ENCODE results near the gene SLC34A1.
"Not testable (repeated sequence)": the region's sequence is repeated elsewhere in the genome, so short reads cannot be mapped to it uniquely, and the experiment has no call there.

Gene SLC34A1

GRCh38 chr5:177369645-177370440 is 14.4 kb upstream of the SLC34A1 start:
- DNase-seq: no peak

- peak; percentile 72 for DNase-seq
Observed at GRCh38 chr5:177370488-177371119, 13.6 kb upstream of the SLC34A1 start.

DNA sequence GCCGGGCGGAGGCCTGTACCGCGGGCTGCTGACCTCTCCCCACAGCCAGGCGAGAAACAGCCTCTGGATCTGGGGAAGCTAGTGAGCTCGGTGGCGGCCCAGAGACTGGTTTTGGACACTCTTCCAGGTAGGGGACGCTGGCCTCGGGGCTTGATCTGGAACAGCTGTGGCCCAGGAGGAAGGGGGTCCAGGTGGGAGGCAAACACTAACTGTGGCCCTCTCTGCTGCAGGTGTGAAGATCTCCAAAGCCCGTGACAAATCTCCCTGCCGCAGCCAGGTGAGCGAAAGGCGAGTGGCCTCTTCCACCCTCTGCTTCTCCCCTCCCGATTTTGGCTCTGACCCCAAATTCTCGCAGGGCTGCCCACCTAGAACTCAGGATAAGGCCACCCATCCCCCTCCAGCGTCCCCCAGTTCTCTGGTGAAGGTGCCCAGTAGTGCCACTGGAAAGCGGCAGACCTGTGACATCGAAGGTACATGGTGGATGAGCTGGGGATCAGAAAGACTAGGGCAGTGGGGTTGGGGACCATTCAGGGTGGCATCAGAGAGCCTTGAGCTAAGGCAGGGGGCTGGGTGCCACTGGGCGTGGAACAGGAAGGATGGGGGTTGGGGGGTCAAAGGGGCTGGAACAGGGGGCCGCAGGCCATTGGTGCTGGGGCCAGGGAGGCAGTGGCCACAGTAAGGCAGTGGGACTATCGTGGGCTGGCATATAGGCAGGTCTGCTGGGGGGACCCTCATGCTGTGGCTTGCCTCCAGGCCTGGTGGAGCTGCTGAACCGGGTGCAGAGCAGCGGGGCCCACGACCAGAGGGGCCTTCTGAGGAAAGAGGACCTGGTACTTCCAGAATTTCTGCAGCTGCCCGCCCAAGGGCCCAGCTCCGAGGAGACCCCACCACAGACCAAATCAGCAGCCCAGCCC is 12.9 kb upstream of the SLC34A1 start:
- no peak for DNase-seq

GRCh38 chr5:177372034-177372896 is 12.0 kb upstream of the SLC34A1 start:
- peak; percentile 68 for DNase-seq

DNA sequence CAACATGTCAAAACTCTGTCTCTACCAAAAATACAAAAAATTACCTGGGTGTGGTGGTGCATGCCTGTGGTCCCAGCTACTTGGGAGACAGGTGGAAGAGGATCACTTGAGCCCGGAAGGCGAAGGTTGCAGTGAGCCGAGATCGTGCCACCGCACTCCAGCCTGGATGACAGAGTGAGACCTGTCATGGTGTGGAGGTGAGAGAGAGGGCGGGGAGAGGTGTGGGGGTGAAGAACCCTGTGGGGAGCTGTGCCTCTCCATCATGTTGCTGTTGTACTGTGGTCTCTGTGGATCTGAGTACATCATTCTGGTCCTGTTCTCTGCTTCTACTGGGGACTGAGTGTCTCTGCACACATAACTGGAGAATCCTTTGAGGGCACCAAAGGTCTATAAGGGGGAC is 11.3 kb upstream of the SLC34A1 start:
- DNase-seq: no peak

DNA sequence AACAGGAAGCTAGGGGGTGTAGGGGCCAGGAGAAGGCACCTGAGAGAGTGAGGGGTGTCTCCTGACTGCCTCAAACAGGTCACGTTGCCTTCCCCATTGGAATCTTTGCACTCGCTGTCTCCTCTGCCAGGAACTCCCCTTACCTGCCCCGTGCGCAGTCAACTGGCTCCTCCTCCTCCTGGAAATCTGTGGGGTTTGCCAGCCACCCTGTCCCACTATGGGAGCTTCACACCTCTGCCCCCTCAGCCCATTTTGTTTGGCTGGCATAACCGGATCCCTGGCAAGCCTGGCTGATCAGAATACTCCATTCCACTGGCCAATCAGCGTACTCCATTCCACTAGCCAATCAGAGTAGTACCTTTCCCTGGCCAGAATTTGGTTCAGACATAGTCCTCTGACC is 10.4 kb upstream of the SLC34A1 start:
- DNase-seq: no peak

- no peak for DNase-seq
Observed at GRCh38 chr5:177374211-177374610, 10.0 kb upstream of the SLC34A1 start.

- not testable (repeated sequence) for DNase-seq
Observed at GRCh38 chr5:177375516-177375915, 8.7 kb upstream of the SLC34A1 start.

- no peak for DNase-seq
Observed at GRCh38 chr5:177376107-177376506, 8.1 kb upstream of the SLC34A1 start.

GRCh38 chr5:177377851-177378776 is 6.1 kb upstream of the SLC34A1 start:
- no peak for DNase-seq

GRCh38 chr5:177378884-177379883 is 5.0 kb upstream of the SLC34A1 start:
- peak; percentile 65 for DNase-seq

DNA sequence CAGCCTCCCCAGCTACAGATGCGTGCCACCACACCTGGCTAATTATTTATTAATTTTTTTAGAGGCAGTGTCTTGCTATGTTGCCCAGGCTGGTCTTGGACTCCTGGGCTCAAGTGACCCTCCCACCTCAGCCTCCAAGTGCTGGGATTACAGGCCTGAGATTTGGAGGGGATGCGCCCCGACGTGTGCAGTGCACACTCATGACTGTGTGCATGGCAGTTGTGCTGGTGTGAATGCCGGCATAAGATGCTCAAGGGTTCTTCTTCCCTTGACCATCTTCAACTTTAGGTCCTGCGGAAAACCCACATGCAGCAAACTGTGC is 3.5 kb upstream of the SLC34A1 start:
- no peak for DNase-seq

DNA sequence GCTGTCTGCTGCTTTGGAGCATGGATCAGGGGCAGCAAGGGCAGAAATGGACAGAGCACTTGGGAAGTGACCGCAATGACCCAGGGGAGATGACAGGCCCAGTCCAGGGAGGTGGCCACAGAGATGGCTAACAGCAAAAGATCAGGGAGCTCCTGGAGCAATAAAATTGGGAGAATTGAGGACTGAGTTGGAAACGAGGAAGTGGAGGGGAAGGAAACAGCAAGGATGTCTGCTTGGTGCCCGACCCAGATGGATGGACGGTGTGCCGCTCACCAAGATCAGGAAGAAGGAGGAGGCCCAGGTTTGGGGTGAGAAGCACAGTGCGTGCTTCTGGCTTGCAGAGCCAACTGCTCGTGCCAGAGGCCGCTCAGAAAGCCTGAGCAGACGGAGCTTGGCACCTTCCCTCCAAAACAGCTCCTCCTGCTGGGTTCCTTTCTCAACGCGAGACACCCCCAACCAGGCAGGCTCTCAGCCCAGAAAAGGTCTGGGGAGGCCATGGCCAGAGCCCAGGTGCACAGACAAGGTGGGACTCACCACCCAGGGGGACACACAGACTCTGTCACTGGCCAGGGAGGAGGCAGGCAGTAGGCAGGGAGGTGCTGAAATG is 1.7 kb upstream of the SLC34A1 start:
- no peak for DNase-seq

DNA sequence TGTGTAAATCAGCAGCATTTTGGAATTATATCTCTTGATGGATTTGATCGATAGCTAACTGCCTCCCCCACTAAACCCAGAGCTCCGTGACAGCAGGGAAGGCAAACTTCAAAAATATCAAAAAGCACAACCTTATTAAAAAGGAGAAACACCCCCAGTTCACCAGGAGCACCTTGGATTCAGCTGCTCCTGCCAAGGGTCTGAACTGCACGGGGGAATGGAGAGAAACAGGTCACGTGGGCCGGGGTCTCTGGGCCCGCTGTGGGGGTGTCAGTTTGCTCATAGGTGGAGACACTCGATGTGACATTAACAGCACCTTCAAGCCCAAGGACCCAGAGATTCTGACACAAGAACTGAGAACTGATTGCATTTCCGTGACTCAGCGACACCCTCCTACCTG is 1.1 kb upstream of the SLC34A1 start:
- no peak for DNase-seq

DNA sequence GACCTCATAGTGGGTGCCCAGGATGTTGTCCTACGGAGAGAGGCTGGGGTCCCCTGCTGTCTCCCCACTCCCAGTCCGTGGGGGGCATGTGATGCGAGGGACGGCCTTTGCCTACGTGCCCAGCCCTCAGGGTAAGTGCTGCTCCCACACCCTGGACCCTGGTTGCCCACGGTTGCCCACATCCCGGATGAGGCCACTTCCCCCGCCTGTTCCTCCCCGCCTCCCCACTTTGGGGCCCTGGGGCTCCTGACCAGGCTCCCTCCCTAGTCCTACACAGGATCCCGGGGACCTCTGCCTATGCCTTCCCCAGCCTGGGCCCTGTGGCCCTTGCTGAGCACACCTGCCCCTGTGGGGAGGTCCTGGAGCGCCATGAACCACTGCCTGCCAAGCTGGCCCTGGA is 1.5 kb downstream of the SLC34A1 start:
- no peak for DNase-seq

GRCh38 chr5:177386542-177386941 is 2.3 kb downstream of the SLC34A1 start:
- no peak for DNase-seq

GRCh38 chr5:177387405-177387804 is 3.2 kb downstream of the SLC34A1 start:
- no peak for DNase-seq

- no peak for DNase-seq
Observed at GRCh38 chr5:177388521-177389052, 4.4 kb downstream of the SLC34A1 start.
